ENCODE measurements around the gene PPARD.
"Not testable (repeated sequence)": the region's sequence is repeated elsewhere in the genome, so short reads cannot be mapped to it uniquely, and the experiment has no call there.

Gene PPARD

GRCh38 chr6:35300848-35301247 is 41.5 kb upstream of the PPARD start:
- H3K27me3 ChIP-seq (ENCODE audit: control insufficient read depth, insufficient read depth, low read length): no peaks in the 10 kb centered on the region
- no peaks in the 10 kb centered on the region for H3K9me3 ChIP-seq (ENCODE audit: control insufficient read depth, insufficient read depth, low read length)
- no peak overlapping the region for H3K9ac ChIP-seq (ENCODE audit: low read depth, low read length)
- H3K36me3 ChIP-seq (ENCODE audit: control insufficient read depth, insufficient read depth, low read length): no peaks in the 10 kb centered on the region
- no peak overlapping the region for H3K27ac ChIP-seq (ENCODE audit: low read depth, low read length)
- no peak overlapping the region for H3K4me3 ChIP-seq (ENCODE audit: low read depth, low read length)
- H3K4me1 ChIP-seq (ENCODE audit: control insufficient read depth, insufficient read depth, low read length): peaks cover 12% of the 10 kb centered on the region

GRCh38 chr6:35302604-35303241 is 39.6 kb upstream of the PPARD start:
- Histone ChIP-seq H3K9me3 (ENCODE audit: control insufficient read depth, insufficient read depth, low read length) (no peaks in the 10 kb centered on the region), H3K27me3 (ENCODE audit: control insufficient read depth, insufficient read depth, low read length) (no peaks in the 10 kb centered on the region), H3K9ac (ENCODE audit: low read depth, low read length) (no peak overlapping the region), H3K27ac (ENCODE audit: low read depth, low read length) (no peak overlapping the region), H3K4me3 (ENCODE audit: low read depth, low read length) (no peak overlapping the region), H3K4me1 (ENCODE audit: control insufficient read depth, insufficient read depth, low read length) (peaks cover 12% of the 10 kb centered on the region), H3K36me3 (ENCODE audit: control insufficient read depth, insufficient read depth, low read length) (no peaks in the 10 kb centered on the region)

GRCh38 chr6:35304299-35304698 is 38.1 kb upstream of the PPARD start:
- Histone ChIP-seq H3K9ac (ENCODE audit: low read depth, low read length) (no peak overlapping the region), H3K4me3 (ENCODE audit: low read depth, low read length) (no peak overlapping the region), H3K27me3 (ENCODE audit: control insufficient read depth, insufficient read depth, low read length) (no peaks in the 10 kb centered on the region), H3K4me1 (ENCODE audit: control insufficient read depth, insufficient read depth, low read length) (peaks cover 8% of the 10 kb centered on the region), H3K27ac (ENCODE audit: low read depth, low read length) (no peak overlapping the region), H3K9me3 (ENCODE audit: control insufficient read depth, insufficient read depth, low read length) (no peaks in the 10 kb centered on the region), H3K36me3 (ENCODE audit: control insufficient read depth, insufficient read depth, low read length) (no peaks in the 10 kb centered on the region)

- no peaks in the 10 kb centered on the region for H3K27me3 ChIP-seq (ENCODE audit: control insufficient read depth, insufficient read depth, low read length)
- no peak overlapping the region for H3K4me3 ChIP-seq (ENCODE audit: low read depth, low read length)
- H3K36me3 ChIP-seq (ENCODE audit: control insufficient read depth, insufficient read depth, low read length): no peaks in the 10 kb centered on the region
- no peaks in the 10 kb centered on the region for H3K9me3 ChIP-seq (ENCODE audit: control insufficient read depth, insufficient read depth, low read length)
- H3K27ac ChIP-seq (ENCODE audit: low read depth, low read length): no peak overlapping the region
- H3K4me1 ChIP-seq (ENCODE audit: control insufficient read depth, insufficient read depth, low read length): peaks cover 8% of the 10 kb centered on the region
- H3K9ac ChIP-seq (ENCODE audit: low read depth, low read length): no peak overlapping the region
Measured at GRCh38 chr6:35305117-35305516, 37.2 kb upstream of the PPARD start.

- H3K9me3 ChIP-seq (ENCODE audit: control insufficient read depth, insufficient read depth, low read length); H3K27me3 ChIP-seq (ENCODE audit: control insufficient read depth, insufficient read depth, low read length); H3K27ac ChIP-seq (ENCODE audit: low read depth, low read length); H3K36me3 ChIP-seq (ENCODE audit: control insufficient read depth, insufficient read depth, low read length); H3K9ac ChIP-seq (ENCODE audit: low read depth, low read length); H3K4me3 ChIP-seq (ENCODE audit: low read depth, low read length); H3K4me1 ChIP-seq (ENCODE audit: control insufficient read depth, insufficient read depth, low read length): not testable (repeated sequence)
Measured at GRCh38 chr6:35307138-35307537, 35.2 kb upstream of the PPARD start.

GRCh38 chr6:35308543-35308942 is 33.8 kb upstream of the PPARD start:
- not testable (repeated sequence) for H3K9me3 ChIP-seq (ENCODE audit: control insufficient read depth, insufficient read depth, low read length); H3K27ac ChIP-seq (ENCODE audit: low read depth, low read length); H3K4me3 ChIP-seq (ENCODE audit: low read depth, low read length); H3K27me3 ChIP-seq (ENCODE audit: control insufficient read depth, insufficient read depth, low read length); H3K4me1 ChIP-seq (ENCODE audit: control insufficient read depth, insufficient read depth, low read length); H3K9ac ChIP-seq (ENCODE audit: low read depth, low read length); H3K36me3 ChIP-seq (ENCODE audit: control insufficient read depth, insufficient read depth, low read length)

GRCh38 chr6:35309611-35310264 is 32.6 kb upstream of the PPARD start:
- Histone ChIP-seq H3K4me3 (ENCODE audit: low read depth, low read length) (no peak overlapping the region), H3K27ac (ENCODE audit: low read depth, low read length) (no peak overlapping the region), H3K4me1 (ENCODE audit: control insufficient read depth, insufficient read depth, low read length) (no peaks in the 10 kb centered on the region), H3K9ac (ENCODE audit: low read depth, low read length) (no peak overlapping the region), H3K9me3 (ENCODE audit: control insufficient read depth, insufficient read depth, low read length) (no peaks in the 10 kb centered on the region), H3K27me3 (ENCODE audit: control insufficient read depth, insufficient read depth, low read length) (no peaks in the 10 kb centered on the region), H3K36me3 (ENCODE audit: control insufficient read depth, insufficient read depth, low read length) (no peaks in the 10 kb centered on the region)

- Histone ChIP-seq H3K9ac (ENCODE audit: low read depth, low read length) (no peak overlapping the region), H3K27me3 (ENCODE audit: control insufficient read depth, insufficient read depth, low read length) (no peaks in the 10 kb centered on the region), H3K4me3 (ENCODE audit: low read depth, low read length) (no peak overlapping the region), H3K27ac (ENCODE audit: low read depth, low read length) (no peak overlapping the region), H3K9me3 (ENCODE audit: control insufficient read depth, insufficient read depth, low read length) (no peaks in the 10 kb centered on the region), H3K36me3 (ENCODE audit: control insufficient read depth, insufficient read depth, low read length) (no peaks in the 10 kb centered on the region), H3K4me1 (ENCODE audit: control insufficient read depth, insufficient read depth, low read length) (no peaks in the 10 kb centered on the region)
Measured at GRCh38 chr6:35310265-35310831, 32.0 kb upstream of the PPARD start.

- Histone ChIP-seq H3K9ac (ENCODE audit: low read depth, low read length) (no peak overlapping the region), H3K27me3 (ENCODE audit: control insufficient read depth, insufficient read depth, low read length) (peaks cover 5% of the 10 kb centered on the region), H3K27ac (ENCODE audit: low read depth, low read length) (no peak overlapping the region)
Measured at GRCh38 chr6:35311390-35312075, 30.8 kb upstream of the PPARD start.

GRCh38 chr6:35312076-35312800 is 30.1 kb upstream of the PPARD start:
- H3K36me3 ChIP-seq (ENCODE audit: control insufficient read depth, insufficient read depth, low read length): no peaks in the 10 kb centered on the region
- no peak overlapping the region for H3K27ac ChIP-seq (ENCODE audit: low read depth, low read length)
- no peak overlapping the region for H3K9ac ChIP-seq (ENCODE audit: low read depth, low read length)

More at GRCh38 chr6:35311390-35312075, 30.8 kb upstream of the PPARD start:
- no peaks in the 10 kb centered on the region for H3K36me3 ChIP-seq (ENCODE audit: control insufficient read depth, insufficient read depth, low read length)
- H3K4me3 ChIP-seq (ENCODE audit: low read depth, low read length): no peak overlapping the region
- no peaks in the 10 kb centered on the region for H3K9me3 ChIP-seq (ENCODE audit: control insufficient read depth, insufficient read depth, low read length)
- H3K4me1 ChIP-seq (ENCODE audit: control insufficient read depth, insufficient read depth, low read length): no peaks in the 10 kb centered on the region

More at GRCh38 chr6:35312076-35312800, 30.1 kb upstream of the PPARD start:
- H3K4me3 ChIP-seq (ENCODE audit: low read depth, low read length): no peak overlapping the region
- H3K4me1 ChIP-seq (ENCODE audit: control insufficient read depth, insufficient read depth, low read length): no peaks in the 10 kb centered on the region
- H3K27me3 ChIP-seq (ENCODE audit: control insufficient read depth, insufficient read depth, low read length): peaks cover 12% of the 10 kb centered on the region
- H3K9me3 ChIP-seq (ENCODE audit: control insufficient read depth, insufficient read depth, low read length): no peaks in the 10 kb centered on the region
